SKM-1 (cell line): ENCODE data around the gene PROSER3.
"Not testable (repeated sequence)": the region's sequence is repeated elsewhere in the genome, so short reads cannot be mapped to it uniquely, and the experiment has no call there.

Source experiments
- DNase-seq: peaks from one replicate; lab custom pipeline; 2025; ENCODE audit not compliant: unreplicated experiment; lab: John Stamatoyannopoulos, UW

The PROSER3 gene

DNA sequence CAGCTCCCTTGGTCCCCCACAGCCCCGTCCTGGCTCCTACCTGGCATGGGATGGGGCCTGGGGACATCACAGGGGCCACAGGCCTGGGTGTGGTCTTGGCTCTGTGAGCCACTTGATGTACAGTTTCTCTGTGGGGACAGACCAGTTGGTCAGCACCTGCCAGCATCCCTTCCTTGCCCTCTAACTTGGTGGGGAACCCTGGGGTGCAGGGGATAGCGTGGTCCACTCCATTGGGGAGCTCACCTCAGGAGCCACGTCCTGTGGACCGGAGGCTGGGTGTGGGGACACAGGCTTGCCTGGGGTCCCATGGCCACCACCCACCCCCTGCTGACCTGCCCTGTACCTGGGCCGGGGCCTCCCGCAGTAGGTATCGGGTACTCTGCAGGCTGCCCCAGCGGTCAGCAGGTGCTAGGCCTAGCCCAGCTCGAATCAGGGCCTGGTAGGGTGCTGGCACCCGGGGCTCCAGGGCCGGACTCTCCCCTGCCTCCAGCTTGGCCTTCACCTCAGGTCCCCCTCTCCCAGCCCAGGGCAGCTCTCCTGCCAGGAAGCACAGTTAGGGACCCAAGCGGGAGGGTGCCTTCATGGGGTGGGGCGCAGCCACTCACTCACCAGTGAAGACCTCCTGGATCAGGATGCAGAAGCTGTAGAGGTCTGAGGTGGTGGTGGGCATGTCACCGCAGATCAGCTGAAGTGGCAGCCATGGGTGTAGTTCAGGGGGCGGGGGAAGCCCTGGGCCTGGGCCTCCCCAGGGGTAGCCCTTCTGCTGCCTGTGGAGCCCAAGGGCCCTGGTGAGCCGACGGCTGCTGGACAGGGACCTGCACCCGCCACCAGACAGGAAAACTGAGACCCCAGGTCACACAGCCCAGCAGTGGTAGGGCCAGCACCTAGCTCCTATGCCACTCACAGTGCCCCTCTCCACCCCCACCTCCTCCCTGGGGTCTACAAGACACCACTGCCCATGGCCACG is 32.3 kb downstream of the PROSER3 start:
- no peak for DNase-seq

DNA sequence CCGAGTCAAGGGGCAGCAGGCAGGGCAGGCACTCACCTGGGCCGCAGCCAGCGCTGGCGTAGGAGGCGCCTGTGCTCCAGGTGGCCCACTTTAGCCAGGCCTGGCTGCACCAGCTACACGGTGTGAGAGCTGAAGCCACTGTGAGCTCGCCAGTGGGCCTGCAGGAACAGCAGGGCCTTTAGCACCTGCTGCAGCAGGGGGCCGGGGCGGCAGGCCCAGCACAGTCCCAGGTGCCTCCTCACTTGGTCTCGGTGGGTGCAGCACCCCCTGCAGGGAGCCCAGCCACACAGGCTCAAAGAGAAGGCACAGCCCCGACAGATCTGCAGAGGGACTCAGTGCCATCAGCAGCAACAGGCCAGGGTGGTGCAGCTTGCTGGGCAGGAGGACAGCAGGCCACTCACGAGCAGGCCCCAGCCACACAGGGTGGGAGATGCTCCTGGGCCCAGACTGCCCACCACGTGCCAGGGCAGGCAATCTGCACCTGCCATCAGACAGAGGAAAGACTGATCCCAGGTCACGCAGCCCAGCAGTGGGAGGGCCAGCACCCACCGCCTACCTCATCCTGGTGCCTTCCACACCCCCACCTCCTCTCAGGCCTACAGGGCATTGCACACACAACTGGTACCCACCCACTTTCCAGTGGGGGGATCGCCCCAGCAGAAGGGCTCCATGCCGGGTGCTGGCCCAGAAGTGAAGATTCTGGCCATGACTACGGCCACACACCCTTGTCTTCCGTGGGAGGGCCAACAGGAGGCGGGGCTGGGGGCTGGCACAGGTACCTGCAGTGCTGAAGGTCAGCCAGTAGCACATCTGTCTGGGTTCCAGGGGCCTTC is 33.2 kb downstream of the PROSER3 start:
- no peak for DNase-seq

DNA sequence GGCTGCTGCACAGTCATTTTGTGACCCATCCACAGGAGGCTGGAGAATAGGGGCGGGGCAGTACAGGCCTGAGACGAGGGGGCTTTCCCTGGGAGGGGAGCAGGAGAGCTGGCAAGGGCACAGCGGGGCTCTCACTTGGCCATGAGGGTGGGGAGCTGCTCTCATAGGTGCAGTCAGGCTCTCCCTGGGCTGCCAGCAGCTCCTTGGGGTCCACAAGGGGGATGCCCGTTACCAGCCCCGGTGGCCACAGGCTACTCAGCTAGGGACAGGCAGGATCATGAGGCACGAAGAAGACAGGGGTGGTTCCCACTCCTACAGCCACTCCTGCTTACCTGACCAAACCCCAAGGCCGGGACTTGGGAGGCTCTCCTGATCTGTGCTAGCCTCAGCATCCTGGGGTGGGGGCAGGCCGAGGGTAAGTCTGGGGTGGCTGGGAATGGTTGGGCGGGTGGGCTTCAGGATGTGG is 33.9 kb downstream of the PROSER3 start:
- no peak for DNase-seq

DNA sequence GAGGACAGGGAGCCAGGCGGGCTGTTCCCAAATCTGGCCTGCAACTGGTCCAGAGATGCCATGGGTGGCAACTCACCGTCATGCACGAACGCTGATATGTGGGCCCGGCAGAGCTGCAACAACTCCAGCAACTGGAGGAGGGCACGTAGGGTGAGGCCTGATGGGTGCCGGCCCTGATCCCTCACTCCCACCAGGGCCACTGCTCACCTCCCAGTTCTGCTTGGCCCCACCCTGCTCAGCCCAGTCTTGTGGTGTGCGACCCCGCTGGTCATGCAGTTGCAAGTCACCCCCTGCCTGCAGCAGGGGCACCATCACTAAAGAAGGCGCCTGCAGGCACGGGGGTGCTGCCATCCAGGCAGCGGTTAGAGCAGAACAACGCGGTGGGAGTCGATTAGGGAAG is 34.3 kb downstream of the PROSER3 start:
- no peak for DNase-seq

GRCh38 chr19:35792888-35793287 is 34.9 kb downstream of the PROSER3 start:
- DNase-seq = no peak

DNA sequence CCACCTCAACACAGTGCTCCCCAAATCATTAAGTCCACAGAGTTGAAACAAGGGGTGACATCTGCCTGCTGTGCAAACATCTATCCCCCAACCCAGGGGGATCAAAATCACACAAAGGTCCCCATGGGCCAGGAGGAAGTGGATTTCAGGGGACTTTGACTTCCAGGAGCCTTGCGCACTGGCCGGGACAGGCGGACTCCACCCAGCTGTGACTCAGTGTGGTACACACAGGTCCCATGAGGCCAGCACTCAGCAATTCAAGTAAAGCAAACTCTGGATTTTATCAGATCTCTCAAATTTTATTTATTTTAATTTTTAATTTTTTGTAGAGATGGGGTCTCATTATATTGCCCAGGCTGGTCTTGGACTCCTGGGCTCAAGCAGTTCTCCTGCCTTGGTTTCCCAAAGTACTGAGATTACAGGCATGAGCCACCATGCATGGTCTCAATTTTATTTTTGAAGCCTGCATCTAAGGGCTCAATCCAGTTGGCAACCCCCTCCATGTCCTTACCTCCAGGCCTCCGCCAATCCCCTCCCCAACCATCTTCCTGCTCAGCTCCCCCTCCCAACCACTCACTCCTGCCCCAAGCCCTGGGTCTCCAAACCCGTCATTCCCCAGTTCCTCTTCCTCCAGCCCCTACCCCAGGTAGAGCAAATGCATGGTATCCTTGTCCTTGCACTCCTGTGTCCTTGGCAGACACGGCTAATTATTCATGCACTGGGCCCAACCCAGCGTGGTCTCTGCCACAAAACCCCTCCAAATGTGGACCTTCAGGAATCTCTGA is 35.6 kb downstream of the PROSER3 start:
- DNase-seq = no peak

DNA sequence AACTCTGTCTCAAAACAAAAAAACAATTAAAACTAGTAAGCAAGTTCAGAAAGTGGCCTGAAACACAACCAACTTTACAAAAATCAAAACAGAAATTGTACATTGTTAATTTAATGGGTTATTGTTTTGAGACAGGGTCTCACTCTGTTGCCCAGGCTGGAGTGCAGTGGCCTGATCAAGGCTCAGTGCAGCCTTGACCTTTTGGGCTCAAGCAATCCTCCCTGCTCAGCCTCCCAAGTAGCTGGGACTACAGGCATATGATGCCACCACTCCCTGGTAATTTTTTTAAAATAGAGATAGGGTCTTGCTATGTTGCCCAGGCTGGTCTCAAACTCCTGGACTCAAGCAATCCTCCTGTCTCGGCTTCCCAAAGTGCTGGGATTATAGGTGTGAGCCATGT is 37.6 kb downstream of the PROSER3 start:
- not testable (repeated sequence) for DNase-seq

GRCh38 chr19:35796645-35797542 is 38.9 kb downstream of the PROSER3 start:
- no peak for DNase-seq

DNA sequence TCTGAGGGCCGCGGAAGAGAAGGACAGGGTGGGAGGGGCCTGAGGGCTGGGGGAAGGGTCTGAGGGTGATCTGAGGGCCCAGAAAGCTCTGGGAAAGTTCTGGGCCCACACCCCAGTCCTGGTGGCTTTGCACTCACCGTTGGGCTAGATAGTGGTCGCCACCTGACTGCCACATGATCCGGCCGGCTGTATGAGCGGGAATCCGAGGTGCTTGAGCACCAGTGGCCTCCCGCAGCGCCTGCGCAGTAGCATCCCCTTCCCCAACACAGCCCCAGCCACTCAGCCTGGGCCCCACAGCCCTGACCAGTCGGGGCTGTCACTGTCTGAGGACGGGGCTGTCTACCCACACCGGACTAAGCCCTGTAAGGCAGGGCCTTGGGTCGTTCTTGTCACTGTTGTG is 39.7 kb downstream of the PROSER3 start:
- DNase-seq = no peak

DNA sequence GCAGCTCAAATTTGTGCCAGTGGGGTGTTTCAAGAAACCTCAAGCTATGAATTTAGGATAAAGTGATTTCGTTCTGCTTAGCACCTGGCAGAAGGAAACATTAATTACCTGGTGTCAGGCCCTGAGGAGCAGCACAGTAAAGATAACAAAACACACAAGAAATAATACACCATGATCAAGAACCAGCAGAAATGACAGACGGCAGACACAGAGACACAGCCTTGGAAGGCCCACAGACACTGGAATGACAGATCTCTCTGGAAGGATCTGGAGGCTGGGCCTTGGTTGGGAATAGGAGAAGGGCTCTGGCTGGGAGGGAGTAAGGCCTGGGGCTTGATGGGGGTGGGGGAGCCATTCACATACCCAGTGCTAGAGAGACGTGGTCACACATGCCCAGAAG is 43.9 kb downstream of the PROSER3 start:
- DNase-seq = no peak

DNA sequence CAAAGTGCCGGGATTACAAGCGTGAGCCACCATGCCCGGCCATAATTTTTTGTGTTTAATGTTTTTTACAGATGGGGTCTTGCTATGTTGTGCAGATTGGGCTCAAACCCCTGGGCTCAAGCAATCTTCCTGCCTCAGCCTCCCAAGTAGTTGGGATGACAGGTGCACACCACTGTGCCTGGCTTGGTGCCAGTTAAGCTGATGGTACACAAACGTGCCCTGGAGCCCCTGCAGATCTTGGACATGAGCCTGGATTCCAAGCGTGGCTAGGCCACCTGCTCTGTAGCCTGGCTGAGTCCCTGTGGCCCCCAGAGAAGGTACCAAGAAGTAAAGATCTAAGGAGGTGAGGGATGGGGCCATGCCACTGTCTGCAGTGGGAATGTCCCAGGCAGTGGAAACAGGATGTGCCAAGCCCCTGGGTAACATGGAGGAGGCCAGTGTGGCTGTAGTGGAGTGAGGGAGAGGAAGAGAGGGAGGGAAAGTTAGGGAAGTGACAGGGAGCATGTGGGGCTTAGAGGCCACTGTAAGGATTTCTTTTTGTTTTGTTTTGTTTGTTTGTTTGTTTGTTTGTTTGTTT is 47.6 kb downstream of the PROSER3 start:
- no peak for DNase-seq

GRCh38 chr19:35806597-35806996 is 48.6 kb downstream of the PROSER3 start:
- no peak for DNase-seq

DNA sequence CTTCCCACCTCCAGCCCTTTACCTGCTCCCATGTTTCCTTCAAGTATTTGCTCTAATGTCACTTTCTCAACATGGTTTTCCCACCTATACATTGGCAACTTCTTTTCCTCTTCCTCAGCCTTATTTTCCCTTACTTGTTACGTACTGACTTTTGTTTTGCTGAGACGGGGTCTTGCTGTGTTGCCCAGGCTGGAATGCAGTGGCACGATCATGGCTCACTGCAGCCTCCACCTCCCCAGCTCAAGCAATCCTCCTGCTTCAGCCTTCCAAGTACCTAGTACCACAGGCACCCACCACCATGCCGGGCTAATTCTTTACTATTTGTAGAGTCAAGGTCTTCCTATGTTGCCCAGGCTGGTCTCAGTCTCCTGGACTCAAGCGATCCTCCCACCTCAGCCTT is 49.7 kb downstream of the PROSER3 start:
- no peak for DNase-seq

DNA sequence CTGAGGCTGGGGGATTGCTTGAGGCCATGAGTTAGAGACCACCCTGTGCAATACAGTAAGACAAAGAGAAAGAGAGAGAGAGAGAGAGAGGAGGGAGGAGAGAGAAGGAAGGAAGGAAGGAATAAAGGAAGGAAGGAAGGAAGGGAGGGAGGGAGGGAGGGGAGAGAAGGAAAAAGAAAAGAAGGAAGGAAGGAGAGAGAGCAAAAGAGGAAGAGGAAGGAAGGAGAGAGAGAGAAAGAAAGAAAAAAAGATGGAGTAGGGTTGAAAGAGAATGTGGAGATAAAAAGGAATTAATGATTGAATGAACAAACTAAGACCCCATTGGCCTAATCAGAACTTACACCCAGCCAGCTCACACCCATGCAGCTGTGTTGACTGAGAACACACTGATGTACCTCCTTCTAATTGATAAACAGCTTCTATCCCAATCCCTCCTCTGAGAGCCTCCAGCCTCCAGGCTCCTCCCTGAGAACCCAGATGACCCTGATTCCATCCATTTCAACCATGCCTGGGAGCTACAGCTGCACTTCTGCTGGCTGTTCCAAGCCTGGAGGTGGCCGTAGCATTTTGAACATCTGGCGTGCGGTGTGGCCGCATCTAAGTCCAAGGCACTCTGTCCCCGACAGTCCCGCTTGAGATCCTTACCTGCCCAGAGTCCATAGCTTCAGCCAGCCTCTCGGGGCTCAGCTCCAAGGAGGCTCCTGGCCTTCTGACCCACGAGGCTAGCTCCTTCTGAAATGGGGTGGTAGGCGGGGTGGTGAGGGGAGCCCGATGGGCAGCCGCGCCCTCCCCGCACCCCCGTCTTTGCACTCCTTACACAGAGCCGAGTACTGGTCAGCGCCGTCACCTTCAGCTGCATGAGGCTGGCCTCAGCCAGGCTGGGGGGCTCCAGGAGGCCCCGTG is 53.6 kb downstream of the PROSER3 start:
- DNase-seq = no peak

DNA sequence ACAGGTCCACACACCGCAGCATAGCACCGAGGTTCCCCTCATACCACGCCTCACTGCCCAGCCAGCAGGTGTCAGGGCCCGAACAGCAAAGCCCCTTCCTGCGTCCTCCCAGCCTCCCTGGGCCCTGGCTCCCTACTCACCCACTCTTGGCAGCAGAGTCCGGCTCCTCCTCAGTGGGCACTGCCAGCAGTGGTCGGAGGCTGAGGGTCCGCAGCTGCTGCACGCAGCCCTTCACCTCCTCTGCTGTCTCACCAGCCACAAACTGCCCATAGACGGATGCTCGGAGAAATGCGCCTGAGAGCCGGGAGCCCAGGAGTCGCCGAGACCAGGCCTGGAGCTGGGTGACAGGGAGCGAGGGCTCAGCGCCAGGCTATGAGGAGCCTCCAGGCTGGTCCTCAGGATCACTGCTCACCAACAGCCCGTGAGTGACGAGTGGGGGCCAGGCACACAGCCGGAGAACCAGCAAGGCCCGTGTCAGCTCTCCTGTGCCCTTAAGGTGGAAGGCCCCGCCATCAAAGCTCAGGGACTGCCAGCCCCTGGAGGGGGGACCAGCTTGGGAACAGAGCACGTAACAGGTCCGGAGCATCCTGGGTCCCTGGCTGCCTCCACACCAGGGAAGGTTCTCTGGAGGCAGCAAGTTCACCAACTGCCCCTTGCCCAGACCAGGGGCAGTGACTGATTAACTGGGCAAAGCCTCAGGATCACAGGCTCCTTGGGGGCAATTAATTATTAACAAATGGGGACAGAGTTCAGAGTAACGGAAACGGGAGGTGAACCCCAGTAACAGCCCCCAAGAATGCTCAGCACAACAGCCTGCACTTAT is 54.5 kb downstream of the PROSER3 start, which contains the start of gene PRODH2:
Gene PRODH2, minus strand, starts transcription at position 626 of the 823 bp plus-strand sequence. Its CDS starts 40 bp downstream, at position 586.
- no peak for DNase-seq

GRCh38 chr19:35813043-35813890 is 55.3 kb downstream of the PROSER3 start:
- no peak for DNase-seq

- no peak for DNase-seq
Measured at GRCh38 chr19:35816262-35816661, 58.3 kb downstream of the PROSER3 start.
